GM18502 (cell line): ENCODE results near the gene PAPPA.

Experiments
- ATAC-seq: cut with Tn5 transposase; IDR thresholded peaks from one replicate; pipeline ENCODE4 v1.9.1; 2021; ENCODE audit warnings: mild to moderate bottlenecking; ENCODE audit not compliant: unreplicated experiment, poor library complexity

Gene PAPPA

GRCh38 chr9:116303270-116303669, 149.7 kb downstream of the PAPPA start:
- ATAC-seq, result no peak

- ATAC-seq, result no peak
These were observed 150.4 kb downstream of the PAPPA start for GRCh38 chr9:116303886-116304538.

GRCh38 chr9:116304761-116305160, 151.2 kb downstream of the PAPPA start:
- ATAC-seq, result no peak

- ATAC-seq, result no peak
These were observed 154.5 kb downstream of the PAPPA start for GRCh38 chr9:116308076-116308475.

GRCh38 chr9:116309900-116310611, 156.5 kb downstream of the PAPPA start:
- no peak for ATAC-seq

- no peak for ATAC-seq
These were observed 158.6 kb downstream of the PAPPA start for GRCh38 chr9:116312221-116312620.

GRCh38 chr9:116313638-116314037, 160.0 kb downstream of the PAPPA start:
- no peak for ATAC-seq

- no peak for ATAC-seq
These were observed 162.7 kb downstream of the PAPPA start for GRCh38 chr9:116316246-116316645.

GRCh38 chr9:116317503-116317902, 163.9 kb downstream of the PAPPA start:
- ATAC-seq, result no peak

- ATAC-seq, result no peak
These were observed 165.1 kb downstream of the PAPPA start for GRCh38 chr9:116318468-116319374.

- no peak for ATAC-seq
These were observed 165.9 kb downstream of the PAPPA start for GRCh38 chr9:116319480-116319879.

- no peak for ATAC-seq
These were observed 166.7 kb downstream of the PAPPA start for GRCh38 chr9:116320290-116320689.

GRCh38 chr9:116322521-116322920, 168.9 kb downstream of the PAPPA start:
- ATAC-seq, result no peak

- ATAC-seq, result no peak
These were observed 169.4 kb downstream of the PAPPA start for GRCh38 chr9:116323012-116323411.

GRCh38 chr9:116323571-116323970, 170.0 kb downstream of the PAPPA start:
- no peak for ATAC-seq

GRCh38 chr9:116325924-116326323, 172.3 kb downstream of the PAPPA start:
- no peak for ATAC-seq

- ATAC-seq, result no peak
These were observed 174.3 kb downstream of the PAPPA start for GRCh38 chr9:116327701-116328405.

GRCh38 chr9:116329470-116329869, 175.9 kb downstream of the PAPPA start:
- no peak for ATAC-seq

GRCh38 chr9:116331241-116331640, 177.7 kb downstream of the PAPPA start:
- no peak for ATAC-seq

GRCh38 chr9:116332090-116332489, 178.5 kb downstream of the PAPPA start:
- ATAC-seq, result no peak
